H1 (cell line): Measurements from ENCODE around the gene SRPK3. TPM values are rescaled to one million over a fixed set of nuclear protein-coding genes. Genes with fewer than 3 reads are reported as not detected.

Experiments used
- BRCA1 ChIP-seq: IDR thresholded peaks from 2 replicates; pipeline ENCODE4 v1.6.1; 2012; ENCODE audit warnings: low read depth, low read length, improper control_type of control experiment
- HDAC2 ChIP-seq, 2 experiments: fragments of 300-600 bp in 1 of 2; sonication (generic) in 1 of 2; IDR thresholded peaks; 2 replicates each; pipeline ENCODE4 v1.6.1; 2011 to 2012; ENCODE audit warnings: low read depth in 2 of 2, low read length in 2 of 2, mild to moderate bottlenecking in 2 of 2, moderate library complexity in 2 of 2, borderline replicate concordance in 1 of 2, inconsistent platforms in 1 of 2
- KDM1A ChIP-seq: fragments of 200-600, 300-600 bp; sonication (generic); IDR thresholded peaks from 2 replicates; pipeline ENCODE4 v1.7.1; 2016; ENCODE audit warnings: mild to moderate bottlenecking, low read length, borderline replicate concordance
- POLR2AphosphoS5 ChIP-seq: IDR thresholded peaks from 2 replicates; pipeline ENCODE4 v1.6.1; 2011; ENCODE audit warnings: low read depth, low read length
- SAP30 ChIP-seq: fragments of 300-600 bp; sonication (generic); IDR thresholded peaks from 2 replicates; pipeline ENCODE4 v1.7.1; 2012; ENCODE audit warnings: low read length, moderate library complexity, mild to moderate bottlenecking, inconsistent platforms; ENCODE audit not compliant: insufficient read depth, insufficient replicate concordance
- SIN3A ChIP-seq, 2 experiments: IDR thresholded peaks in 1 of 2; conservative IDR thresholded peaks in 1 of 2; 2 replicates each; pipeline ENCODE4 v1.6.1; 2011 to 2012; ENCODE audit warnings: low read length in 2 of 2, improper control_type of control experiment in 1 of 2, low read depth in 1 of 2, mild to moderate bottlenecking in 1 of 2
- polyA plus RNA-seq, 7 experiments: library from polyadenylated mRNA; depleted of rRNA in 3 of 7; stranded (reverse) in 5 of 7; unstranded in 2 of 7; fragments of >200 nt in 5 of 7; fragments of 200-250 nt in 2 of 7; gene quantifications; 1 replicate in 5 of 7; 2 replicates in 1 of 7; 4 replicates in 1 of 7; pipeline versions ENCODE4 v1.2.1 to v1.2.3, GENCODE V29; 2011 to 2013; ENCODE audit warnings: missing spikeins in 2 of 7, mixed read lengths in 2 of 7
- total RNA-seq: library from RNA; stranded (reverse); fragmentation: NEBNext Ultra II Directional; extraction: Animal tissue kit (Norgen Biotek cat#: 25700); gene quantifications from 2 replicates; pipeline ENCODE4 v1.2.1, GENCODE V29; 2021
- TF ChIP-seq, protein P1 (sequence below), 3 experiments: IDR thresholded peaks; 1 replicate in 2 of 3; 2 replicates in 1 of 3; pipeline versions ENCODE4 v1.5.1 to v1.6.1; 2011; ENCODE audit warnings: low read length in 3 of 3, mild to moderate bottlenecking in 3 of 3, inconsistent platforms in 2 of 3, low read depth in 1 of 3, moderate library complexity in 1 of 3; ENCODE audit not compliant: insufficient read depth in 1 of 3; ENCODE audit errors: control extremely low read depth in 1 of 3
- TF ChIP-seq, protein P2 (sequence below): IDR thresholded peaks from 2 replicates; pipeline ENCODE4 v1.6.1; 2012; ENCODE audit warnings: low read length, inconsistent platforms

Gene SRPK3
- total and polyA plus RNA-seq, 2 of the 8 experiments (the other 6 are each of a cell fraction or from before 2014, with no cell fraction given): not detected

GRCh38 chrX:153828723-153829548 lies 48.1 kb downstream of the SRPK3 start (continued):
- TF ChIP-seq SIN3A (conservative IDR thresholded peaks at IDR 0.05 in 1 of 2, IDR thresholded peaks at IDR 0.05 in 1 of 2; ENCODE audit: low read depth in 1 of 2, low read length in 2 of 2) (0 out of 4 replicates have a peak, but pooled peaks of 1 of the 2 experiments have one; percentile 12), KDM1A (no peak), HDAC2 (IDR thresholded peaks at IDR 0.05; ENCODE audit: borderline replicate concordance in 1 of 2, low read depth in 2 of 2, low read length in 2 of 2) (no peak), SAP30 (no peak), BRCA1 (no peak), POLR2AphosphoS5 (no peak)
- TF ChIP-seq, protein P1, sequence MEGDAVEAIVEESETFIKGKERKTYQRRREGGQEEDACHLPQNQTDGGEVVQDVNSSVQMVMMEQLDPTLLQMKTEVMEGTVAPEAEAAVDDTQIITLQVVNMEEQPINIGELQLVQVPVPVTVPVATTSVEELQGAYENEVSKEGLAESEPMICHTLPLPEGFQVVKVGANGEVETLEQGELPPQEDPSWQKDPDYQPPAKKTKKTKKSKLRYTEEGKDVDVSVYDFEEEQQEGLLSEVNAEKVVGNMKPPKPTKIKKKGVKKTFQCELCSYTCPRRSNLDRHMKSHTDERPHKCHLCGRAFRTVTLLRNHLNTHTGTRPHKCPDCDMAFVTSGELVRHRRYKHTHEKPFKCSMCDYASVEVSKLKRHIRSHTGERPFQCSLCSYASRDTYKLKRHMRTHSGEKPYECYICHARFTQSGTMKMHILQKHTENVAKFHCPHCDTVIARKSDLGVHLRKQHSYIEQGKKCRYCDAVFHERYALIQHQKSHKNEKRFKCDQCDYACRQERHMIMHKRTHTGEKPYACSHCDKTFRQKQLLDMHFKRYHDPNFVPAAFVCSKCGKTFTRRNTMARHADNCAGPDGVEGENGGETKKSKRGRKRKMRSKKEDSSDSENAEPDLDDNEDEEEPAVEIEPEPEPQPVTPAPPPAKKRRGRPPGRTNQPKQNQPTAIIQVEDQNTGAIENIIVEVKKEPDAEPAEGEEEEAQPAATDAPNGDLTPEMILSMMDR (IDR thresholded peaks at IDR 0.05; ENCODE audit: control extremely low read depth in 1 of 3, insufficient read depth in 1 of 3, low read depth in 1 of 3, low read length in 3 of 3): no peak
- TF ChIP-seq, protein P2, sequence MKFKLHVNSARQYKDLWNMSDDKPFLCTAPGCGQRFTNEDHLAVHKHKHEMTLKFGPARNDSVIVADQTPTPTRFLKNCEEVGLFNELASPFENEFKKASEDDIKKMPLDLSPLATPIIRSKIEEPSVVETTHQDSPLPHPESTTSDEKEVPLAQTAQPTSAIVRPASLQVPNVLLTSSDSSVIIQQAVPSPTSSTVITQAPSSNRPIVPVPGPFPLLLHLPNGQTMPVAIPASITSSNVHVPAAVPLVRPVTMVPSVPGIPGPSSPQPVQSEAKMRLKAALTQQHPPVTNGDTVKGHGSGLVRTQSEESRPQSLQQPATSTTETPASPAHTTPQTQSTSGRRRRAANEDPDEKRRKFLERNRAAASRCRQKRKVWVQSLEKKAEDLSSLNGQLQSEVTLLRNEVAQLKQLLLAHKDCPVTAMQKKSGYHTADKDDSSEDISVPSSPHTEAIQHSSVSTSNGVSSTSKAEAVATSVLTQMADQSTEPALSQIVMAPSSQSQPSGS: no peak
- TF ChIP-seq, all 59 proteins: peak for 3
